ENCODE results near the gene CAP2.
"Not testable (repeated sequence)": the region's sequence is repeated elsewhere in the genome, so short reads cannot be mapped to it uniquely, and the experiment has no call there.

Gene CAP2

GRCh38 chr6:17581282-17581681 is 187.9 kb downstream of the CAP2 start:
- DNase-seq (ENCODE audit: low read depth): not testable (repeated sequence)

DNA sequence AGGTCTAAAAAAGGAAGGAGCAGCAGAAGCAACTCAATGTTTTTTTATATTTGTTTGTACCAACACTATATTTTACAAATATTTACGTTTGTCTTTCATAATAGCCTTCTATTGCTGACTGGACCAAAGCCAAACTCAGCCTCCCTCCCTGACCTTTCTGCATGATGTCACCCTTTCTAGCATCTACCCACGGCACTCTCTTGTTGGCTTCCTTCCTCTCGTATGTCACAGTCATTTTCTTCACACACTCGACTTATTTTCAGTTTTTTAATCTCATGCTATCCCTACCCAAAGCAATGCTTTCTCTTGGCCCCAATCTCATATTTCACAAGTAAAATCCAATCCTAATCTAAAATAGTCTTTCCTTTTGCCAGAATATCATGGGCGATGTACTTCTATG is 190.4 kb downstream of the CAP2 start:
- no peak for DNase-seq (ENCODE audit: low read depth)

GRCh38 chr6:17584241-17584803 is 190.9 kb downstream of the CAP2 start:
- no peak for DNase-seq (ENCODE audit: low read depth)

DNA sequence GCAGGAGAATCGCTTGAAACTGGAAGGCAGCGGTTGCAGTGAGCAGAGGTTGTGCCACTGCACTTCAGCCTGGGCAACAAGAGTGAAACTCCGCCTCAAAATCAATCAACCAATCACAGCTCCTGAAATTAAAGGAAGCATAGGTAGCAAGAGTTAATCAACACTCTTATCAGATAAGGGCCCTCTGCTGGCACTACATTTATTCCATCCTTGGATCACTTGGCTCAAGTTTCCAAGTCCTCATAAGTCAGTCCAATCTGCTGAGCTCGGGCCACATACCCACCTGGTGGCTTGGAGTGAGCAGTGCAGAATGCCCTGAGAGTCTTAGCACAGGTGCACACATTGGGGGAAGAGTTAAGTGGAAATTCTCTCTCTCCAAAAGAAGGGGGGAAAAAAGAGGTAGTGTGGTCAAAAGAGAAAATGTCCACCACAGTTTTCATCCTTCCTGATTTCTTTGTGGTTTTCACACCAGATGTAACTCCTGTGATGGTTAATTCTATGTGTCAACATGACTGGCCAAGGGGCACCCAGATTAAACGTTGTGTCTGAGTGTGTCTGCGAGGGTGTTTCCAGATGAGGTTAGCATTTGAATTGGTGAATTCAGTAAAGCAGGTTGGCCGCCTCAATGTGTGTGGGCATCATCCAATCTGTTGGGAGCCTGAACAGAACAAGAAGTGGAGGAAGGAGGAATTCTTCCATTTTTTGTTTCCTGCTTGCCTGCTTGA is 192.5 kb downstream of the CAP2 start:
- DNase-seq (ENCODE audit: low read depth): no peak

GRCh38 chr6:17586623-17587022 is 193.2 kb downstream of the CAP2 start:
- not testable (repeated sequence) for DNase-seq (ENCODE audit: low read depth)

DNA sequence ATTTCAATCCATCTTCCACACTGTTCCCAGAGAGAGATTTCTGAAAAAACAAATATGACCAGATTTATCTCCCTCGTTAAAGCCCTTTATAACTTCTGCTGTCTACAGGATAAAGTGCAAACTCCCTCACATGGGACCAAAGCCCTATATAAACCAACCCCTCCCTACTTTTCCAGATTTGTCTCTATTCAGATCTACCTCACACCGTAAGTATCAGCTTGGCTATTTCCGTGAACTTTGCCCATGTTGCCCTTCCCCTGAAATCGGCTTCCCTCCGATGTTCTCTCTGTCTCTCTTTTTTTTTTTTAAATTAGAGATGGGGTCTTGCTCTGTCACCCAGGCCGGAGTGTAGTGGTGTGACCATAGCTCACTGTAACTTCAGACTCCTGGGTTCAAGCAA is 194.6 kb downstream of the CAP2 start:
- DNase-seq (ENCODE audit: low read depth): no peak

DNA sequence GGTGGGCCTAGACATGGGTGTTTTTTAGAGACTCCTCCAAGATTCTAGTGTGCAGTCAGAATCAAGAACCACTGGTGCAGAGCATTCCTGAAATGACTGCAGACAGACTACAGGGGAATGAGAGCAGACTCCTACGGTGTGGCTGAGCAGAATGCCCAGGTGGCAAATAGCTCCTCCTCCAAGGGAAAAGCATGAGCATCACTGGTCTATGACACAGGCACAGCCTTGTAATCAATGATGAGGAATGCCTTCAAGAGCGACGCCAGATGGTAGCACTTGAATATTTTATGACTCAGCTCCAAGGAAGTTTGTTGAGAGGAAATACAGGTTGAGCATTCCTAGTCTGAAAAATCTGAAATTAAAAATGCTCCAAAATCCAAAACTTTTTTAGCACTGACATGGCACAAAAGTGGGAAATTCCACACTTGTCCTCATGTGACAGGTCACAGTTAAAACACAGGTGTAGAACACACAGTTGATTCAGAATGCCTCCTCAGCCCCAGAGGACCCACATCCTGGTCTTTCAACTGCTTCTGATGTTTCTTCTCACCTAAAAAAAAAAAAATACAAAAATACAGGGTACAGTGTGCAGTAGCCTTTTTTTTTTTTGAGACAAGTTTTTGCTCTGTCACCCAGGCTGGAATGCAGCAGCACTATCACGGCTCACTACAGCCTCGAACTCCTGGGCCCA is 196.2 kb downstream of the CAP2 start:
- DNase-seq (ENCODE audit: low read depth): no peak

DNA sequence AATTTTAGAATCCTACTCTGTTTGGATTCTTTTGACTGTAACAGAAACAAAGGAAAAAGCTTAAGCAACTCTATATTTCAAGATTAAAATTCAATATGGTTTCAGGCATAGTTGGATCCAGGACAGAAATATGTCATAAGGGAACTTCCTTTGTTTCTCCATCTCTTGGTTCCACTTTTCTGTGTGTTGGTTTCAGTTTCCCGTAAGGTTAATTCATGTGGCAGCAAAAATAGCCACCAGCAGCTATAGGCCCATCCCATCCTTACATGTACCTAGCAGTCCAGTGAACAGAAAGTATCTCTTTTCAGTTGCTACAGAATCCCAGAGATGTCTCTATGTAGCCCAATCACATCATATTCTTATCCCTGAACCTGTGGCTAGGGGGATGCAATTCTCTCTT is 197.9 kb downstream of the CAP2 start:
- DNase-seq (ENCODE audit: low read depth): no peak

DNA sequence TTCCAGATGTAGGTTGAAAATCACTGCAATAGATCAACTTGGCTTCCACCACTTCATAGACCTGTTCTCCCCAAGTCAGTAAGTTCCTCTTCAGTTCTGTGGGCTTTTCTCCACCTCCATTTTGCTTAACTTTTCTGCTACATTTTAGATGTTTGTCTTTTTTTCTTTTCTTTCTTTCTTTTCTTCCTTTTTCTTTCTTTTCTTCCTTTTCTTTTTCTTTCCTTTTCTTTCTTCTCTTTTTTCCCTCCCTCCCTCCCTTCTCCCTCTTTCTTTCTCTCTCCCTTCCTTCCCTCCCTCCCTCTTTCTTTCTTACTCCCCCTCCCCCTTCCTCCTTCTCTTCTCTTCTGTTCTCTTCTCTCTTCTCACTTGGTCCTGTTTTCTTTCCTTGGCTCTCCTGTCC is 199.9 kb downstream of the CAP2 start:
- no peak for DNase-seq (ENCODE audit: low read depth)

DNA sequence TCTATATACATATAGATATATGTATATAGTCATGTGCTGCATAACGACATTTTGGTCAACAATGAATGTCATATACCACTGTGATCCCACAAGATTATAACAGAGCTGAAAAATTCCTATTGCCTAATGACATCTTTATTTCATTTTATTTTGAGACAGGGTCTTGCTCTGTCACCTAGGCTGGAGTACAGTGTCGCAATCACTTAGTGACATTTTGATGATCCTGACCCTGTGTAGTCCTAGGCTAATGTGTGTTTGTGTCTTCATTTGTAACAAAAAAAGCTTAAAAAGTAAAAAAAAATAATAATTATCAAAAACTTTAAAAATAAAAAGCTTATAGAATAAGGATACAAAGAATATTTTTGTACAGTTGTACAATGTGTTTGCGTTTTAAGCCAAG is 202.7 kb downstream of the CAP2 start:
- DNase-seq (ENCODE audit: low read depth): no peak

DNA sequence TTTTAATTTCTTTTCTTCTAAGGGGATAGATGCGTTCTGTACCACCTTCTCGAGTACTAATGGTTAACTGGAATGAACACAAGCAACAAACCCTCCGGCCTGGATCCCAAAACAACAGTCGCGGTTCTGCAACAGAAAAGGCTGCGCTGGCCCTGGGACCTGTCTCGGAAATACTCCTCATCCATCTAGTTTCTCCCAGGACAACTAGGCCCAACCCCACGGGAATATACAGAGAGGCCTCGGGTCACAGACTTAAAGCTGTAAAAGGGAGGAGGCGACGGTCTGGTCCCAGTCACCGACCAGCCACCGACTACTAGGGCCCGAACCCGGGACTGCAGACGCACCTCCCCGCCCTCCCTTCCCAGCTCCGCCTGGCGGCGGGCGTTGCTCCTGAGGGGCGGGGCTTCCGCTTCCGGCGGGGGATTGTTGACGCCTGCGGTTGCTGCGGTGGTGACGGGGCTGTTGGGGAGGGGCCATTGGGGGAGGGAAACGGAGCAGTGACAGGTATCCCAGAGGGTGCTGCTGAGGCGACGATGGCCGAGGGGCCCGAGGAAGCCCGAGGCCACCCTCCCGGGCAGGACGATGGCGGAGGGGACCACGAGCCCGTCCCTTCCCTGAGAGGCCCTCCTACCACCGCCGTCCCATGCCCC is 206.6 kb downstream of the CAP2 start, which contains the start of gene FAM8A1:
TSS of gene FAM8A1 (plus strand) at position 426 of the 650 bp plus-strand sequence. CDS start at position 534, 108 bp downstream.
- DNase-seq (ENCODE audit: low read depth): peak; percentile 92

DNA sequence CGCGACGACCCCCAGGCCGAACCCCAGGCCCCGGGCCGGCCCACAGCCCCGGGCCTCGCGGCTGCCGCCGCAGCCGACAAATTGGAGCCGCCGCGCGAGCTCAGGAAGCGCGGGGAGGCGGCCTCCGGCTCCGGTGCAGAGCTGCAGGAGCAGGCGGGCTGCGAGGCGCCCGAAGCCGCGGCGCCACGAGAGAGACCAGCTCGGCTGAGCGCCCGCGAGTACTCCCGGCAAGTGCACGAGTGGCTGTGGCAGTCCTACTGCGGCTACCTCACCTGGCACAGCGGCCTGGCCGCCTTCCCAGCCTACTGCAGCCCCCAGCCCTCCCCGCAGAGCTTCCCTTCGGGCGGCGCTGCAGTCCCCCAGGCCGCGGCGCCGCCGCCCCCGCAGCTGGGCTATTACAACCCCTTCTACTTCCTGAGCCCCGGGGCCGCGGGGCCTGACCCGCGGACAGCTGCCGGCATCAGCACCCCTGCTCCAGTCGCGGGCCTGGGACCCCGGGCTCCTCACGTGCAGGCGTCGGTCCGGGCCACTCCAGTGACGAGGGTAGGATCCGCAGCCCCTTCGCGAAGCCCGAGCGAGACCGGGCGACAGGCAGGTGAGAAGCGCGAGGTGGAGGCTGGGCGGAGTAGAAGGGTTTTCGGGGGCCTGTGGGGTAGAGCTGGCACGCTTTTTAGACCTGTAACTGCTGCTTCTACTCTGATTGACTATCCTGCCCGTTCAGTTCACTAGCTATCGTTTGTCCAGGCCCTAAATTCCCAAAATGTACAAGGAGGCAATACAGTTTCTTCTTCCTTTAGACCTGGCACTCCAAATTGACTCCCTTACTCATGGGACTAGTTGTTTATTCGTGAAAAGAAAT is 207.4 kb downstream of the CAP2 start:
- DNase-seq (ENCODE audit: low read depth): peak; percentile 21

- no peak for DNase-seq (ENCODE audit: low read depth)
These were observed 207.9 kb downstream of the CAP2 start for GRCh38 chr6:17601386-17601703.

DNA sequence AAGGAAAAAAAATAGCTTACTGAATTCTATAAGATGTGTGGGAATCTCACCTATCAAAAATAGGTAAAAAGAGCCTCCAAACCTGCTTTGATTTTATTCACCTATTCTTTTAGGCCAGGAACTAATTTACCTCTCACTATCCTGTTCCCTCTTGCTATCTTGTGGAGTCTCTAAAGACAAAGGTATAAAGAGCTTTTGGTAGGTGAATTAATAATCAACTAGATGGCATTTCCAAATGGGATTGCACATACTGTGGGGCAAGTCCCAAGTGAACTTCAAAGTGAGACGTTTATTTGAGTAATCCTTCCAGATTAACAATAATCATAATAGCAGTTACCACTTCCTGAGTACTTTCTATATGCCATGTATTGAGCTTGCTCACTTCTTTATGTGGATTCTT is 209.5 kb downstream of the CAP2 start:
- DNase-seq (ENCODE audit: low read depth): no peak

DNA sequence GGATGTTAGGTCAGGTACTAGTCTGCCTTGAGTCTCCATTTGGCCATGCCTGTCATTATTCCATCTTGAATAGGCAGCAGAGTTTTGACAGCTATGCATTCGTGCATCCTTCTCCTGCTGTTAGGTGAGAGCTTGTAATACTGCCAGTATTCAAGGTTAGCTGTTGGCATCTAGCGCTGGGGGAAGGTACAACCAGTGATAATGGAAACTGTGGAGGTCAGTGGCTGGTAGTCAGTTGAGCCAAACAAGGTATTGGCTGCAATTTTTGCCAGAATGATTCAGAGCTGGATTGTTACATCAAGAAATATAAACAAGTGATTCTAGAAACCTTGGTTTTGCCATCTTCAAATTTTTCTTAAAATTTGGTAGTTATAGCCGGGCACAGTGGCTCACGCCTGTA is 213.2 kb downstream of the CAP2 start:
- no peak for DNase-seq (ENCODE audit: low read depth)

All from stimulated activated CD8-positive, alpha-beta memory T cell treated with anti-CD3 and anti-CD28 coated beads, Interleukin-12 subunit alpha, Interleukin-12 subunit beta, amount 100 ng/mL, for 1 hour (primary cell).